NCI-H2029 (cell line): Measurements from ENCODE around the gene ALCAM.

Experiments used
- DNase-seq: peaks from one replicate; lab custom pipeline; 2025; lab: John Stamatoyannopoulos, UW

The ALCAM gene

DNA sequence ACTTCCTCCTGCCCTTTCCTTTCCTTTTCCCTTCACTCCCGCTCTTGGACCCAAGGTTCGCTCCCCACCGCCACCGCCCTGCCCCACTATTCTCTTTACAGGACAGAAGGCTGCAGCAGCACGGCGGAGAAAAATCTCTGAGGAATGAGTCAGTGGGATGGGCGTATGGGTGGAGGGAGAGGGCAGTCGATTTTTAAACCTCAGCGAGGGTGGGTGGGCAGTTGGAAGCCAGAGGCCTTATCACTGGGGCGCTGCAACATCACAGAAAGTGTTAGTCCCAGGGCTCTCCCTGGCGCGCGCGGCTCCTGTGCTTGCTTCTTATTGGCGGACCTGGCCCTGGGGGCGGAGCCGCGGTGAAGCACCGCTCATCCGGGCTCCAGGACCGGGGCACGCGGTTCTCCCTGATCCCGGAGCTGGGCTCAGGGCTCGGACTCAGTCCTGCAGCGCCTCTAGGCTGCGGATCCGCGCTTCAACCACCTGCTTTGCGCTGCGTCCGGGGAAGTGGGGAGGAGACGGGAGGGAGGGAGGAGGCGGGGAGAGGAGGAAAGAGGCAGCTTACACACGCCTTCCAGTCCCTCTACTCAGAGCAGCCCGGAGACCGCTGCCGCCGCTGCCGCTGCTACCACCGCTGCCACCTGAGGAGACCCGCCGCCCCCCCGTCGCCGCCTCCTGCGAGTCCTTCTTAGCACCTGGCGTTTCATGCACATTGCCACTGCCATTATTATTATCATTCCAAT lies at the start of gene ALCAM:
TSS of gene ALCAM (plus strand) at position 584 of the 737 bp plus-strand sequence.
- DNase-seq, result peak; percentile 98

DNA sequence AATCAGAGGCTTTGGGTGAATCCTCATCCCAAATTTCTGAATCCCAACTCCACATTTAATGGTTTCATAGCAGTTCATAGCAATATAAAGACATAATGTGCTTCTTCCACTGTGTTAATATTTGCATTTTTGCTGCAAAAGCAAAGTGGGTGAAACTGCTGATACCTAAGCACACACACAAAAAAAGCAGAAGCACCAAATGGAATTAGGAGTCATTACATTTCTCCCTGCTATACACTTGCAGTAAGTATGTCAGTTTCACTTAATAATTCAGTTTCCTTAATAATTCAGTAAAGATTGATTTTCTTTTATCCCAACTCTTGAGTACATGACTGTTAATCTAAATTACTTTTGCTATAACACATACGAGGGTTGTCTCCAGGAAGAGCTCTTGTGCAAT lies 48.9 kb upstream of the ALCAM start:
- no peak for DNase-seq

DNA sequence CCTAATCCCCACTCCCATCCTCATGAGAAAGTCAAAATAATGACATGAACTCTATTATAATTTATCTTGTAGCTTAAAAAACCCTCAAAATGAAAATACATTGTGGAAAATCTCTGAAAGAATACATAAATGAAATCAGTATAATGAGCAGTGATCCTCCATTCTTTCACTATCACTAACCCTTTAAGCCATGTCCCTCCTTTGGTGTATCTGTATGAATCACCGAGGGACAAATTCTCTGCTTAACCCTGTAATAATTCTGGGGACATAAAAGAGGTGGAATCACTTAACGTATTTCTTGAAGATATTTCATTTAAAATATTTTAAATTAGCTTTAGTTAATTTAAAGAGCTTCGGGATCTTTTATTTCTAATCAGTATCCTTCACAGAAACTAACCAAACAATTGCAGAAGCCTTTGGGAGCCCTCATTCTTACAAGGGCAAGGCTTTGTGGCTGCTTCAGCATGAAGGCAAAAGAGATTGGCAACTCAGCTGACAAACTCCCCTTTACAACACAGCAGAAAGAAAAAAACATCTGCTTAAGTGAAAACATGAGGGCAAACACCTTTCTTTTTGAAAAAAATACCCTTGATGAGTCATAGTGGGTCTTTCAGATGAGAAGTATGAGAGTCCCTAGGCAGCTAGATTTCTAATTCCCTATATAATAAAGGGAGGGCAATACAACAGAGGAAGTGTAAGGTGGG lies 44.0 kb upstream of the ALCAM start:
- no peak for DNase-seq

DNA sequence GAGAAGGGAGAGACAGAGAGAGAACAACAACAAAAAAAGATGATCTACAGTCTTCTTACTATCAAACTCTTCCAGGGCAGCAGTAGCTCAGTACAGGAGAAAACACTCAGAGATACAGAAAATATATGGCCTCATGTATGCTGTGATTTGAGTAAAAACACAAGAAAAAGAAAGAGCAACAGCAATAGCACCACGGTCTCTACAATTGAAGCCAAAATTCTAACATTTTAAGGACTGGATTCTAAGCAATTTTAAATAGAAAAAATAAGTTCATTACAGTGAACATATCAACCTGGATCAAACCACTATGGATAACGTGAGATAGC lies 43.5 kb upstream of the ALCAM start:
- DNase-seq, result no peak

DNA sequence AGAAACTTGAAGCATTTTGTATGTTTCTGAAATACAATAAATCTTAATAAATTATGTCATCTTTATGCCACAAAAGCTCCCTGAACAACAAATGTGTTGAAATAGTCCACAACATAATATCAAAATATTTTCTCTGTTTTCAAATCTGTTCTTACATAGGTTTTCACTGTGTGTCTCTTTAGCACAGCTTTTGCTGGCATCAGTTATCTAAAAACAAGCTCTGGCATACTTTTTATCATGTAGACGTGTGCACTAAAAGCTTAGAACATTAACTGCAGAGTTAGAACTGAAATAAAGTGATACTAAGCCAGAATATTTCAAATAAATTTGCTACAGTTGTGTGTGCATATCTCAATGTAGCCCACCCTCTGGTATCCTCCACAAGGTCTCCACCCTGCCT lies 41.8 kb upstream of the ALCAM start:
- no peak for DNase-seq

DNA sequence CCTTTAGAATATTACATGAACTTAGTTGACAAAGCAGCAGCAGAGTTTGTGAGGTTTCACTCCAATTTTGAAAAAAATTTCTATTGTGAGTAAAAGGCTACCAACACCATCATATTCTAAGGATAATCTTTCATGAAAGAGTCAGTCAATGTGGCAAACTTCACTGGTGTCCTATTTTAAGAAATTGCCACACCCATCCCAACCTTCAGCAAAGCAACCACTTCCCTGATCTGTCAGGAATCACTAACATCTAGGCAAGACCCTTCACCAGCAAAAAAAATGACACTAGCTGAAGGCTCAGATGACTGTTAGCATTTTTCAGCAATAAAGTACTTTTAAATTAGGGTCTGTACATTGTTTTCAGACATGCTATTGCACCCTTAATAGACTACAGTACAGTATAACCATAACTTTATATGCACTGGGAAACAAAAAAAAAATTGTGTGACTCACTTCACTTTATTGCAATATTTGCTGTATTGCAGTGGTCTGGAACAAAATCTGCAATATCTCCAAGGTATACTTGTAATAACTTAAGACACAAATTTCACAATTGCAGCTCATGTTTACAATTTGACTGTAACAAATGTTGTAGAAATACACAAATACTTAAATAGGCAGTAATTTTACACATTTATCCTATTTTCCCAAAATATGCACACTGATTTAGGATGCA lies 38.9 kb upstream of the ALCAM start:
- DNase-seq, result no peak

DNA sequence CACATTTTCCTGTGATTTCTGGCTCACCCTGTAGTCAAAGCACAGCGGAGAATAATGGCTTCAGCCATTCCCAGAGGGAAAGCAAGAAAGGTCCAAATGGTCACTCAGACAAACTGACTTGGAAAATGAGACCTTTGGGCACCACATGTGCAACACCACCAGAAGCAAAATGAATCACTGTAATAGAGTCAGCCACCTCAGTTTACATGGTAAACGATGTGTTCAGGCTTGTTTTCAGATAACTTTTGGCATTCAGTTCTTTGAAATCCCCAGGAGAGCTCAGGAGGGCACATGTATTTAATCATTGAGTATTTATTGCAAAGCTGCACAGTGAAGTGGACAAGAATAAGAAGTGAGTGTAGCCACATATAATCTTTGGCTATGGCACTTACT lies 38.4 kb upstream of the ALCAM start:
- DNase-seq, result no peak

DNA sequence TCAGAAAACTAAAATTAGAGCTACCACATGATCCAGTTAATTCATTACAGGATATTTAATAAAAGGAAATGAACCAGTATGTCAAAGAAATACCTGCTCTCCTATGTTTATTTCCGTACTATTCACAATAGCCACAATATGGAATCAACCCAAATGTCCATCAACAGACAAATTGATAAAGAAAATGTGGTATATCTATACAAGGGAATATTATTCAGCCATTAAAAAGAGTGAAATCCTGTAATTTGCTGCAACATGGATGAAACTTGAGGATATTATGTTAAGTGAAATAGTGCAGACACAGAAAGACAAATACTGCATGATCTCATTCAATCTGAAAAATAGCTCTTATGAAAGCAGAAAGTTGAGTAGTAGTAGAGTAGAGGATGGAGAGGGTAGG lies 33.7 kb upstream of the ALCAM start:
- no peak for DNase-seq

DNA sequence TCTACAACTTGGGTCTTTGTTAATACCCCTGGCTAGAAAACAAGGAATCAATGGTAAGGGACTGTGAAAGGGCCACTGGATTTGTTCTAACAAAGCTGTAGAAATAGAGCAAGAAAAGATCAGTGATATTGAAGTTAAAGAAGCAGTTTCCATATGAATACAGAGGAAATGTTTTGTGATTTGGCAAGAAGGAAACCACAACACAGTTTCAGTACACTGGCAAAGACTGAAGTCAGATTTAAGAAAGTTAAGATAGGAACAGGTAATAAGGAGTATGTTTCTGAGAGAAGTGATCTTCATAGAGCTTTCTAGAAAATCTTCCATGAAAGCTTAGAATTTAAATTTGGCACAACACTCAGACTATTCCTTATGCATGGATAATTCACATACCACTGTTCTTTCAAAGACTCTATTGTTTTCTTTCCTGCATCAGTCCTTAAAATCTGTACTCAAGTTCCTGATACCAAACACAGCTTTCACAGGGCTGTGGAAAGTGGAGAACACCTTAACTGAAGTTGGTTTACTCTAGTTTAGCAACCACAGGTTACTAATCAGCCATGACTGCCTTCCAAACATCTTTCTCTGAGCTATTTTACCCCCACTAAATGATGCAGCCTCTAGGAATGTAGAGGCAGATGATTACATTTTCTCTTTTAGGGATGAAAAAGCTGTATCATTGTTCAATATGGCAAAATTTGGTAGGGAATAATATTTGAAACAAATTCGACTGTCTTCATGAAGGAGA lies 32.4 kb upstream of the ALCAM start:
- no peak for DNase-seq

DNA sequence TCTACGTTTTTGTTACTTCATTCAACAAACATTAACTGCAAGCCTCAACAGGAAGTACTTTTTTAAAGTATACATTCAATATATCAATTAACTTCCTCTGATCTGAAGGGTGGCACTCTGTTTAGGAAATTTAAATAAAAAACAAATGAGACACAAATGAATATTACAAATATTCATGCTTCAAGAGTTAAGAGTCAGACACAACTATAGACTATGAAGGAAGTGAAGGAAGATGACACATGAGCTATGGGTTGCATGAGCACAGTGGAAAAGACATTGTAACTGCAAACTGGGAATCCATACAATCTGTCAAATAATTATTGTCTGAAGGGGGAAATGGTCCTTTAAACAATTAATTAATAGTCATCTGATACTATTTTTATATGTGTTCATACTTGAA lies 26.8 kb upstream of the ALCAM start:
- no peak for DNase-seq

DNA sequence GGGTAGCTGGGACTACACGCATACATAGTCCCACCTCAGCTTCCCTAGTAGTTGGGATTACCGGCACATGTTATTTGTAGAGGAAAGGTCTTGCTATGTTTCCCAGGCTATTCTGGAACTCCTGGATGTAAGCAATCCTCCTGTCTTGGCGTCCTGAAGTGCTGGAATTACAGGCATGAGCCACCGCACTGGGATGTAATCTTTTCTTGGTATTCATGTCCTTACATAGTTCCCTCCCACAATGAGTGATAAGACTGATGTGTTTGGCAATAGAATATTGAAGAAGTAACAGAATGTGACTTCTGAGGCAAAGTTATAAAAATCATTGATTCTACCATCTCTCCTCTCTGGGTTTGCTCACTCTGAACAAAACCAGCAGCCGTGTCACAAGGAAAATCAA lies 22.7 kb upstream of the ALCAM start:
- DNase-seq, result no peak

DNA sequence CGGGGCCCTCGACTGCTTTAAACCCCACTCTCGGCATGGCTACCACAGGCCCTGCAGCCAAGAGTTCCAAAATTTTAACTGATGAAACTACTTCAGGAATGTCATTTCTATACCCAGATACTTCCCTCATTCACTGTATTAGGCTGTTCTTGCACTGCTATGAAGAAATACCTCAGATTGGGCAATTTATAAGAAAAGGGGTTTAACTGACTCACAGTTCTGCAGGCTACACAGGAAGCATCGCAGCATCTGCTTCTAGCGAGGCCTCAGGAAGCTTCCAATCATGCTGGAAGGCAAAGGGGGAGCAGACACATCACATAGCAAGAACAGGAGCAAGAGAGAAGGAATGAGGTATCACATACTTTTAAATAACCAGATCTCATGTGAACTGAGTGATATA lies 21.6 kb upstream of the ALCAM start:
- no peak for DNase-seq

DNA sequence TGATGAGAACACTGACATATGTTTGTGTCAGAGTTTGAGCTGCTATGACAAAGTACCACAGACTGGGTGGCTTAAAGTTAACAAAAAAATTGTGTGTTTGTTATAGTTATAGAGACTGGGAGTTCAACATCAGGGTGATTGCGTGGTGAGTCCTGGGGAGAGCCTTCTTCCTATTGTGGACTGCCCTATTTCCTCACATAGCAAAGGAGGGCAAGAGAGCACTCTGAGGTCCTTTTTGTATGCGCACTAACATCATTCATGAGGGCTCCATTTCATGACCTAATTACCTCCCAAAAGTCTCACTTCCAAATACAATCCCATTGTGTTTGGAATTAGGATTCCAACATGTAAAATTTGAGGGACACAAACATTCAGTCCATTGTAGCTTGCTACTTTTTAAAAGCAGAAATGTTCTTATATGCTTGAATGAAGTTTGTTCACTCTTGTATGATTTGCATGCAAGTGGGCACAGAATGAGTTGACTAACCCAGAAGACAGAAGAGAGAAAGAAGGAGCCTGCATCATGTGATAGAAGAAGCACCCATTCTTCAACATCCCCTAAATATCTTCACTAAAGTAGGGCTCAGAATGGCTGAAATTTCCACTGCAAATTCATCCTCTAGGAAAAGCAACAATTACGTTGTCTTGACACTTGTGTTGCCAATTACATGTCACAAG lies 18.9 kb upstream of the ALCAM start:
- no peak for DNase-seq

DNA sequence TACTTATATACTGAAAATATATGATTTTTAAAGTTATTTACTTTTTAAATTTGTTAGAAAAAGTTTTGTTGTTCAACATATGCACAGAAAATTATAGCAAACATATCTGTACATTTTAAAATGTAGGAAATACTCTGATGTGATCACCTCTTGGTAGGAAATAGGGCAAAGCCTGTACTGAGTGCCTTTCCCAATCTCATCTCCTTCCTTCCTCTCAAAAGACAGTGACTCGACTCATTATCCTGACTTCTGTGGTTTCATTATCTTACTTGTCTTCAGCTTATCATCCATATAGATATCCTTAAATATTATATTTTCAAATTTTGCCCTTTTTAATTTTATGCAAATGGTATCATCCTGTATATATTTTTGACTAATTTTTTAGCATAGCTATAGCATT lies 18.4 kb upstream of the ALCAM start:
- DNase-seq, result no peak

DNA sequence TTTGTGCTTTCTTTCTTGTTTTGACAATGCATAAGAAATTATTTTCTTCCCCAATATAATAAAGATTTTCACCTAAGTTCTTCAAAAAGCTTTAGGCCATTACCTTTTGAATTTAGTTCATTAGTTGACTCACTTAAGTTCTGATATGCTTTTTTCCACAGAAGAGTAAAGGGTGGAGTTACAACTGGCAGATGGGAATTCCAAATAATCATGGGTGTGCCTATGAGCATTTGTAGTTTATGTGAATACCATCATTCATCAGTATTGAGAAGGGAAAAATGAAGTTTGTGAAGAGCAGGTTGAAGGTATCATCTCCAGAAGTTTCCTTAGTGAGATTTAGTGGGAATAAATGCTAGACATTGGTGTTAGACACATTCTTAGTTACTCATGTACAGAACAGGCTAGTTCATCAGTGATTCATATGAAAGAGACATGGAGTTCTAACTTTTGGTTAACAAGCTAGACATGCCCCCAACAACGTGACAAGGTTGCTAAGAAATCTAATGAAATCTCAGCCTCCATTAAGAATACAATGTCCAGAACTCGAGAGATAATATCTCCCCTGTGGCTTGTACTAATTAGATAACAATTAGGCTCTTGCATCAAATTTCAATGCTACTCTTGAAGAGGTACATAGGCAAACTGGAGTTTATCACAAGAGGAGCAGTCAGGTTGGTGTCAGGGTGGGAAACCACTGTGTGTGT lies 16.9 kb upstream of the ALCAM start:
- DNase-seq, result no peak

DNA sequence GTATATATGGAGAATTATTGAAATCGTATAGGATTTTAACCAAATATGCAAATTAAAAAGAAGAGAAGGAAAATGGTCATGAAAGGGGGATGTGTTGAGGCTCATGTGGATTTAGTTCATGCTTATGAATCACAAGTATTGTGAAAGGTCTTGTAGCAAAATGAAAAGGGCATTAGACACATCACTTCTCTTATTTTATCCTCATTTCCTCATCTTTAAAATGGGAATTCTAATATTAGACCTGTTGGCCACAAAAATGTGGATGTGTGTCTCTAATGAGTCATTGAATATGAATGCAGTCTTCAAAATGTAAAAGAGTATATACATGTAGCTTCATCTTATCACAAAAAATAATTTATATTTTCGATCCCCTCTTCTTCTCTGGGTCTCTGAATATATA lies 14.9 kb upstream of the ALCAM start:
- DNase-seq, result no peak

DNA sequence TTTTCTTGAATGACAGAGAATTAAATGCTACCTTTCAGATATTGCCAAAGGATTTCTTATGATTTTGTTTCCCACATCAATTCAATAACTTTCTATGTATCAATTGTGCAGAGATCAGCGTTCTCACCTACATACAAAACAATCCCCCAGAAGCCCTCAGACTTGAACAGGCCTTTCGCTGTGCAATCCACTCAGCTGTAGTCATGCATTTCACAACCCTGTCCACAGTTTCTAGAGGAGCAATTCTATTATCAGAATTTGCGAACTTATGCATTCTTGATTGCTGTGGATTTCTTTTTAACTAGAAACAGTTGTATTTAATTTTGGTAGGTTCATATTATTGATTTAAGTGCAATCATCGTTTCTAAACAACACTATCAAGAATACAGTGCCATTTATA lies 13.7 kb upstream of the ALCAM start:
- no peak for DNase-seq

DNA sequence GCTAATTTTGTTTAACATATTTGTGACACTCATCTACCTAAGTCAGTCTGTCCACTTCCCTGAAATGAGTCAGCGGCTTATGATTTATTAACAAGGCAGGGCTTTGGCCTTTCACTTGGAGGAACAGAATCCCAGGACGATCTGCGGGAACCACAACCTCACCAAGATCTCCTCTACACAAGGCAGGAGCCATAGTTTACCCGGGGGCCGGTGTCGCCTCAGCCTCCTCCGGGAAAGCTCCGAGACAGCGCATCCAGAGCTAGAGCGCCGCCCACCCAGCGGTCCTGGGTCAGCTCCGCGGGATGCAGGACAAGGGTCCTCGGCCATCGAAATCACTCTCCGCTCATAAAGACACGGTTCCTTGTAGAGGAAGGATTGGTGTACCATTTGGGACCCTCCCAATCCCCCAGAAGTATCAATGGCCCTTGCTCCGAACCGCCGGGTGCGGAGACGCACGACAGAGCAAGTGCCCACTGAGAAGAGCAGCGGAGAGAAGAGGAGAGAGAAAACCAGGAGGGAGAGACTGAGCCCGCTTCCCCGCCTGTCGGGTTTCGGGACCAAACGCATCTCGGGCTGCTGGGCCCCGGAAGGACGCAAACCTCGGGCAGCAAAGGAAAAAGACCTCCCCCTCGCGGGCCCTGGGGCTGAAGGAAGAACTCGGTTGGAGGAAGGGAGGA lies 13.1 kb upstream of the ALCAM start:
- no peak for DNase-seq

DNA sequence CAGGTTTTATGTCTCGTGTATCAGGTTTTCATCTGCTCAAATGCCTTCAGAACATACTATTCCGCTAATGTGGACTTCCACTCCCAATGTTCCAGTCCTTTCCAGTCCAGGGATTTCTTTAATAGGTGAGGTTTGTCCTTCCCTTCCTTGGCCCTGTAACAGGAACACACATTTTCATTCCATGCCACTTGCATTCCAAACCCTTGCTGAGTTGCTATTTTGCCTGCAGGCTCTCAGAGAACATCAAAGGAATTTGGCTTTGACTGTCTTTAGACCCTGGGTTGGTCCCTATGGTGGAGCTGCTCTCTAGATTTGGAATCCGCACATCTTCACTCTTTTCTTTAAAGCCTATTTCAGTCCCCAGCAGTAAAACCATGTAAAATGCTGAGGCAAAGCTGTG lies 12.3 kb upstream of the ALCAM start:
- DNase-seq, result no peak

DNA sequence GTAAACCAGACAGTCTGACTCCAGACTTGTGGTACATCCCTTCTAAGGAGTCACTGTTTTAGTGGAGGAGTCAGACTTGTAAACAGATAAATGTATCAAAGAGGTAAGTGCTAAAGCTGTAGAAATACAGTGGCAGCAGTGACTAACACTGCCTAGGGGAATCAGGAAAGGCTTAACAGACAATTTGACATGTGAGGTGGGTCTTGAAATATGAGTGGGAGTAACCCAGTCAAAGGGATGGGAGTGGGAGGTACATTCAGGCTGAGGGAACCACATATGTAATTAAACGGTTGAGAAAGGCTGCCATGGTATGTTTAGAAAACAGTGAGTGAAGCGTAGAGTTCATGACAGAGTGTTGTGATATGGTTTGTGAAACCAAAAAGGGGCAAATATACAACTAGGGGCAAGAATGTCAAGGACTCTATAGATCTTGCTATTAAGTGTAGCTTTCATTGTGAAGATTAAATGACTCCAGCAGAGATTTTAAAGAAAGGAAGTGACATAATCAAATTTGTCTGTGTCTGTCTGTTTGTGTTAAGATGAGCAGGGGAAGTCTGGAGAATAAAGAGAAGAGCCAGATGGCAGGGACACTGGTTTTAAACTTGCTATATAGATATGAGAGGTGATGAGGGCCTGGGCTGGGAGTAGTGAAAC lies 11.2 kb upstream of the ALCAM start:
- DNase-seq, result no peak
